Type B pancreatic cell (in vitro differentiated cells): ENCODE data around the gene TAF1A. TPM values are rescaled to one million over a fixed set of nuclear protein-coding genes. Genes with fewer than 3 reads are reported as not detected.
A peak's percentile ranks its signal among the peaks of the same experiment; 100 is the strongest.

ENCODE experiments used
- DNase-seq: peaks from one replicate; pipeline ENCODE4 v3.0.0; 2021; ENCODE audit warnings: mixed read lengths; ENCODE audit not compliant: unreplicated experiment; ENCODE audit errors: extremely low spot score
- H3K27ac Mint-ChIP-seq: 2 replicates; pipeline ENCODE4 v1.8.0; 2021; ENCODE audit warnings: mild to moderate bottlenecking, mixed read lengths
- H3K27me3 Mint-ChIP-seq: 2 replicates; pipeline ENCODE4 v1.8.0; 2021; ENCODE audit warnings: mixed read lengths
- H3K36me3 Mint-ChIP-seq: 2 replicates; pipeline ENCODE4 v1.8.0; 2021; ENCODE audit warnings: mixed read lengths
- H3K4me1 Mint-ChIP-seq: one replicate; pipeline ENCODE4 v1.8.0; 2021; ENCODE audit warnings: mixed read lengths; ENCODE audit not compliant: unreplicated experiment
- H3K4me3 Mint-ChIP-seq: 2 replicates; pipeline ENCODE4 v1.8.0; 2021; ENCODE audit warnings: mild to moderate bottlenecking, mixed read lengths
- H3K9me3 Mint-ChIP-seq: 2 replicates; pipeline ENCODE4 v1.8.0; 2021; ENCODE audit warnings: mixed read lengths
- total RNA-seq: library from RNA; stranded (reverse); gene quantifications from 2 replicates; pipeline ENCODE4 v1.2.1, GENCODE V29; 2021; ENCODE audit warnings: low replicate concordance
- TF ChIP-seq, protein P1 (sequence below): fragments of 200-600 bp; sonication (generic); conservative IDR thresholded peaks from 2 replicates; pipeline ENCODE4 v1.5.0; 2021; ENCODE audit warnings: antibody characterized with exemption, mild to moderate bottlenecking

The TAF1A gene
- total RNA-seq, 1 donor from 2014 or later = 16.7 TPM

DNA sequence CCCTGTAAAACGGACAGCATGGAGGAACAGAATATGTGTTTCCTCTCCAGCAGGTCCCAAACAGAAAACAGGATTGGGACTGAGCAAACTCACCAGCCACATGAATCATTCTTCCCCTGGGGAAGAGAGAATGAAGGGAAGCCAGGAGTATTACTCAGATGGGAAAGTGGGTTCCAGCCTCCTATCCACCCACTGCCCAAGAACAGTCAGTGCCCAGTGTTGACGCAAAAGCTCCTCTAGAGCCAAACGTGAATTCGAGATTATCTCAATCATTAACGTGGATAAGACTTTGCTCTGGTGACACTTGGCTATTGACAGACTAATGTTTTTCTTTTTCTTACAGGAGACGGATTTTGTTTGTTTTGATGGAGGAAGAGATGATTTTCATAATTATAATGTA, 37.5 kb upstream of the TAF1A start:
- Mint-ChIP-seq H3K4me1 (no peaks in the 10 kb centered on the region), H3K27ac (no peak overlapping the region), H3K27me3 (no peaks in the 10 kb centered on the region), H3K4me3 (no peak overlapping the region), H3K9me3 (no peaks in the 10 kb centered on the region), H3K36me3 (peaks cover 32% of the 10 kb centered on the region)
- DNase-seq = no peak
- TF ChIP-seq, protein P1, sequence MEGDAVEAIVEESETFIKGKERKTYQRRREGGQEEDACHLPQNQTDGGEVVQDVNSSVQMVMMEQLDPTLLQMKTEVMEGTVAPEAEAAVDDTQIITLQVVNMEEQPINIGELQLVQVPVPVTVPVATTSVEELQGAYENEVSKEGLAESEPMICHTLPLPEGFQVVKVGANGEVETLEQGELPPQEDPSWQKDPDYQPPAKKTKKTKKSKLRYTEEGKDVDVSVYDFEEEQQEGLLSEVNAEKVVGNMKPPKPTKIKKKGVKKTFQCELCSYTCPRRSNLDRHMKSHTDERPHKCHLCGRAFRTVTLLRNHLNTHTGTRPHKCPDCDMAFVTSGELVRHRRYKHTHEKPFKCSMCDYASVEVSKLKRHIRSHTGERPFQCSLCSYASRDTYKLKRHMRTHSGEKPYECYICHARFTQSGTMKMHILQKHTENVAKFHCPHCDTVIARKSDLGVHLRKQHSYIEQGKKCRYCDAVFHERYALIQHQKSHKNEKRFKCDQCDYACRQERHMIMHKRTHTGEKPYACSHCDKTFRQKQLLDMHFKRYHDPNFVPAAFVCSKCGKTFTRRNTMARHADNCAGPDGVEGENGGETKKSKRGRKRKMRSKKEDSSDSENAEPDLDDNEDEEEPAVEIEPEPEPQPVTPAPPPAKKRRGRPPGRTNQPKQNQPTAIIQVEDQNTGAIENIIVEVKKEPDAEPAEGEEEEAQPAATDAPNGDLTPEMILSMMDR = no peak

DNA sequence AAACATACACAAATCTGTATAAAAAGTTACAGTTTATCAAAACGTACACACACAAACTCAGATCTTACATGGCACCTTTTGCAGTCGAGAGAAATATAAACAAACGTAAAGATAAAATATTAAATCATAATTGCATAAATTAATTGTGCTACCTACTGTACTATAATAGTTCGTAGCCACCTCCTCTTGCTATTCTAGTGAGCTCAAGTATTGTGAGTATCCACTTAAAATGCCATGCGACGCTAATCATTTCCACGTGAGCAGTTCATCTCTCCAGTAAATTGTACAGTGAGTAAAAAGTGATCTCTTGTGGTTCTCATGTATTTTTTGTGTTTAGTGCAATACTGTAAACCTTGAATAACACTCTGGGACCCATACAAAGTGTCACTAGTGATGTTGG, 34.5 kb upstream of the TAF1A start:
- TF ChIP-seq, protein P1 = no peak
- no peaks in the 10 kb centered on the region for H3K9me3 Mint-ChIP-seq
- H3K27ac Mint-ChIP-seq = no peak overlapping the region
- no peak for DNase-seq
- no peak overlapping the region for H3K4me3 Mint-ChIP-seq
- peaks cover 22% of the 10 kb centered on the region for H3K4me1 Mint-ChIP-seq
- no peaks in the 10 kb centered on the region for H3K27me3 Mint-ChIP-seq
- peaks cover 30% of the 10 kb centered on the region for H3K36me3 Mint-ChIP-seq

DNA sequence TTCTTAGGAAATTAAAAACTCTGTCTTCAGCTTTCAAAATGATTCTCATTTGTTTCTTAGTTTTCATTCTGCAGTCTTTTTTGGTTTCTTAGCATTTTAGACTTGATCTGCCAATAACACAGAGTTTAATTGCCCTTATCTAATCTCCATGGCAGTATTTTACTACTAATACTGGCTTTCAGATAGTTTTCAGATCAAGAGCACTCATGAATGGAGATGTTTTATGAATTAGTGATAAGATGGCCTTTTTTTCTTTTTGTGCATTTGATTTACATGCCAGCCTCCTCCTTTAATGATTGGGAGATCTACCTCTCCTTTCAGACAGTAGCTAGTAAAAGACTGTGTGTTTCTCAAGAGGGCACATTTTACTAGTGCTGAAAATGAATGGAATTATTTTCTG, 33.7 kb upstream of the TAF1A start:
- Mint-ChIP-seq H3K27me3 (no peaks in the 10 kb centered on the region), H3K27ac (no peak overlapping the region), H3K4me1 (peaks cover 26% of the 10 kb centered on the region), H3K4me3 (no peak overlapping the region), H3K36me3 (peaks cover 22% of the 10 kb centered on the region), H3K9me3 (no peaks in the 10 kb centered on the region)
- DNase-seq = no peak
- TF ChIP-seq, protein P1 = no peak

DNA sequence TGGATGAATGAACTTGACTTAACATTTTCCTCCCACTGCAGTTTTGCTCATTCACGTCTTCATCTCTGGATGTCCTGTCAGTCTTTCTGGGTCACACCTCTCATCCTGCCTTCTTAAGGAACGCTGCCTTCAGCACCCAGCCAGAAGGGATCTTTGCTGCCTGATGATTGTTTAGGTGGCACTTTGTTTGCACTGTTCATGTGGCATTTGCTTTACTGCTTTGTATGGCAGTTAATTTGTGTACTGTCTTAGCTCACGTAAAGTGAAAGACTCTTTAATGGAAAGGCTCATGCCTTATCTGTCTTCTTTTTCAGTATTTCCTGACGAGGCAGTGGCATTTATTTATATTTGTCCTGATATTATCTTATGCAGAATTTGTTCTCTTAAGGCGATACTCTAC, 33.0 kb upstream of the TAF1A start:
- no peak overlapping the region for H3K27ac Mint-ChIP-seq
- peaks cover 26% of the 10 kb centered on the region for H3K4me1 Mint-ChIP-seq
- peaks cover 16% of the 10 kb centered on the region for H3K36me3 Mint-ChIP-seq

DNA sequence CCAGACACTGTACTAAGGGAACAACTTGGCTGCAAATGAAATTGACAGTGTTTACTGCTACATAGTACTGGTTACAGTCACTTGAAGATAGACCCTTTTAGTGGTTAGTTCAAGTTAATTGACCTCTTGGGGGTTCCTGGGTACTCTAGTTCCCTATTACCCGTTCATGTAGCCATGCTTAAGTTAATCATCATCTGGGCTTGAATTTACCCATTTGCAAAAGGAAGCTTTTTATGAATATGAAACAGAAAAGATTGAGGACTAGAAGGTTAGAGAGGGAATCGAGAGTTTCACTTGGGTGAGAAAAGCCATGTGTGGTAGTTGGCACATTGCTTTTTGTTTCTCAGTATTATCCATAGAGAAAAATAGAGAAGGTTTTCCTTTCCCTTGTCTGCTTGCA, 30.8 kb upstream of the TAF1A start:
- TF ChIP-seq, protein P1 = no peak
- DNase-seq = no peak
- H3K36me3 Mint-ChIP-seq = peaks cover 9% of the 10 kb centered on the region
- H3K9me3 Mint-ChIP-seq = no peaks in the 10 kb centered on the region
- peaks cover 5% of the 10 kb centered on the region for H3K27me3 Mint-ChIP-seq
- peaks cover 26% of the 10 kb centered on the region for H3K4me1 Mint-ChIP-seq
- H3K4me3 Mint-ChIP-seq = peak overlapping the region; percentile 95
- no peak overlapping the region for H3K27ac Mint-ChIP-seq

More for the DNA sequence above, 33.0 kb upstream of the TAF1A start:
- TF ChIP-seq, protein P1 = no peak
- DNase-seq = no peak
- no peak overlapping the region for H3K4me3 Mint-ChIP-seq
- no peaks in the 10 kb centered on the region for H3K27me3 Mint-ChIP-seq
- no peaks in the 10 kb centered on the region for H3K9me3 Mint-ChIP-seq
